GM21526 (cell line): ENCODE results near the gene CDKAL1.
A peak's percentile ranks its signal among the peaks of the same experiment; 100 is the strongest.
"Not testable (repeated sequence)": the region's sequence is repeated elsewhere in the genome, so short reads cannot be mapped to it uniquely, and the experiment has no call there.

Experiments used
- ATAC-seq: cut with Tn5 transposase; IDR thresholded peaks from one replicate; pipeline ENCODE4 v1.9.1; 2021; ENCODE audit warnings: moderate library complexity; ENCODE audit not compliant: unreplicated experiment, low FRiP score

Gene CDKAL1

DNA sequence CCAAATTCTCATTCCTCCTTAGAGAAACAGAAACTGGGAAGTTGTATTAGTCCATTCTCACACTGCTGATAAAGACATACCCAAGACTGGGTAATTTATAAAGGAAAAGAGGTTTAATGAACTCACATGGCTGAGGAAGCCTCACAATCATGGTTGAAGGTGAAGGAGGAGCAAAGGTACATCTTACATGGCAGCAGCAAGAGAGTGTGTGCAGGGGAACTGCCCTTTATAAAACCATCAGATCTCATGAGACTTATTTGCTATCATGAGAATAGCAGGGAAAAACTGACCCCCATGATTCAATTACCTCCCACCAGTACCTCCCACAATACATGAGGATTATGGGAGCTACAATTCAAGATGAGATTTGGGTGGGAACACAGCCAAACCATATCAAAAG is 720.2 kb downstream of the CDKAL1 start:
- not testable (repeated sequence) for ATAC-seq

GRCh38 chr6:21256197-21256596 is 721.9 kb downstream of the CDKAL1 start:
- ATAC-seq = no peak

GRCh38 chr6:21257125-21257524 is 722.9 kb downstream of the CDKAL1 start:
- no peak for ATAC-seq

DNA sequence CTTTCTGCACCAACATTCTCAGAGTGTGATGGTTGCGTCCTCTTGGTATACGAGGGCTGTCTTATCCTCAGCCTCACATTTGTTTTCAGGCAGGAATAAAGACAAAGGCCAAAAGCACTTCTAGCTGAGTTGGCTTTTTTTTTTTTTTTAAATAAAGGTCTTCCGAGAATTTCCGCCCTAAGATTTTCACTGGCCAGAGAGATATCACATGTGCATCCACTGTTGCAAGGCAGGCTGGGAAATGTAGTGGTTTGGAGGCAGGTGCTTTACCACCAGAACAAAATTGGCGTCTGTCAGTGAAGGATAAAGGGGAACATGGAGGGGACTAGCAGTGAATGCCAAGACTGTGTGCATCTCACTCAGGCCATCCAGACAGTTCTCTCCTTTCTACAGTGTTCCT is 724.4 kb downstream of the CDKAL1 start:
- ATAC-seq = no peak

DNA sequence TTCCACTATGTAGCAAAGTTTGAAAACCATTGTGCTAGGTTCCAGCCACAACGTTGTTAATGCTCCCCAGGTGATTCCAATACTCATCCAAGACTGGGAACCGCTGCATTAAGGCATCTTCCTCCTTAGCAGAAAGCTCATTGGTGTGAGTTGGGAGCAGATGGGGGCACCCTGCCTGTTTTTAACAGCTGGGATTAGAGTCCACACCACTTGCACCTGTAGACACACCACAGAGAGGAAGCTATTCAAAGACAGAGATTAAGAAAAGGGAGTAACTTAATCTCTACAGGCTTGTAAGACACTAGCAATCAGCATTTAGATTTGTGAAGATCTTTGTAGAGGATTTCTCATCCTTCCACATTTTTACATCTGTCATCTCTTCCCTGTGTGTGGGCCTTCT is 725.4 kb downstream of the CDKAL1 start:
- no peak for ATAC-seq

DNA sequence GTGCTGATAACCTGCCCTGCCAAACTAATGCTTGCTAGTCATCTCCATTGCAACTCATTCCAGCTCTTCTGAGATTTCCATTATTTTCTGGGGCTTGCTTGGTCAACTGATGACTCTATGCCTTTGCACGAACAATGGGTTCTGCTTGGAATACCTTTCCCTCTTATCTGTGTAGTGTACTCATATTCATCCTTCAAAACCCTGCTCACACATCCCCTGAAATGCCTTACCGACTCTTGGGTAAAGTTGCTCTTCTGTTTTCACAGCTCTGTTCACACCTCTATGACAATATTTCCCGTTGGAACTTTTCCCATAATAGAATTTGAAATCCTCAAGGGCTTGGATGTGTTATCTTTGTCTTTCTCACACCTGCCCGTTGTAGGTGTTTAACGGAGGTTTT is 728.2 kb downstream of the CDKAL1 start:
- no peak for ATAC-seq

GRCh38 chr6:21263531-21264287 is 729.5 kb downstream of the CDKAL1 start:
- peak; percentile 82 for ATAC-seq

DNA sequence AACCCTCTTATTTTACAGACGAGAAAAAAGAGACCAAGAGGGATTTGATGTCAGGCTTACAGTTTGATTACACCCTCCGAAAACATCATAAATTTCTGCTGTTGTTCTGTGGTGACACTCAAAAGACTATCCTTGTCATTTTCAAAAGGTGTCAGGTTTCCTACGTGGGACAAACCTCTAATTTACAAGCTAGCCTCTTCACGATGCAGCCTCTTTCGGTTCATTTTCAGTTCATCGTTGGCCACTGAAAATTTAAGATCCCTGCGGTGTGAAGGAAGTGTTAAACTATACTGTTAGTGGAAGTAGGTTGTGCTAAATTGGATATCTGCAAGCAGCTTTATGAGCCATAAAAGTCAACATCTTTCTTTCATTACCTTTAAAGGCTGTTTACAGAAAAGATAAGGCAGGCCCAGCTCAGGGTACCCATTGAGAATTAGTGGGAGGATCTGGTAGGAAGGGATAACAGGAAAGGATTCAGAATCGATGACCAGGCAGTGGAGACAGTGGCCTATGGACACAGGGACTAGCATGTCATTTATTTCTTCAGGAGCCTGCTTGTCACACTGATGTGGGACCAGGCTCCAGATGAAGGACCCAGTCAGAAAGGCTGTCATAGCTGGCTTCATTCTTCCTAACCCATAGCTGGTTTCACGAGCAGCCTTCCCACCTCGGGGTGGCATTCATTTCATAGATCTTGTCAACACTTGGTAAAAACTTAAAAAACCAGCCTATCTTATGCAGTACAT is 730.2 kb downstream of the CDKAL1 start:
- peak; percentile 35 for ATAC-seq

GRCh38 chr6:21265034-21265729 is 730.9 kb downstream of the CDKAL1 start:
- ATAC-seq = no peak

GRCh38 chr6:21265730-21266044 is 731.4 kb downstream of the CDKAL1 start:
- no peak for ATAC-seq

GRCh38 chr6:21270636-21271201 is 736.5 kb downstream of the CDKAL1 start:
- ATAC-seq = no peak

DNA sequence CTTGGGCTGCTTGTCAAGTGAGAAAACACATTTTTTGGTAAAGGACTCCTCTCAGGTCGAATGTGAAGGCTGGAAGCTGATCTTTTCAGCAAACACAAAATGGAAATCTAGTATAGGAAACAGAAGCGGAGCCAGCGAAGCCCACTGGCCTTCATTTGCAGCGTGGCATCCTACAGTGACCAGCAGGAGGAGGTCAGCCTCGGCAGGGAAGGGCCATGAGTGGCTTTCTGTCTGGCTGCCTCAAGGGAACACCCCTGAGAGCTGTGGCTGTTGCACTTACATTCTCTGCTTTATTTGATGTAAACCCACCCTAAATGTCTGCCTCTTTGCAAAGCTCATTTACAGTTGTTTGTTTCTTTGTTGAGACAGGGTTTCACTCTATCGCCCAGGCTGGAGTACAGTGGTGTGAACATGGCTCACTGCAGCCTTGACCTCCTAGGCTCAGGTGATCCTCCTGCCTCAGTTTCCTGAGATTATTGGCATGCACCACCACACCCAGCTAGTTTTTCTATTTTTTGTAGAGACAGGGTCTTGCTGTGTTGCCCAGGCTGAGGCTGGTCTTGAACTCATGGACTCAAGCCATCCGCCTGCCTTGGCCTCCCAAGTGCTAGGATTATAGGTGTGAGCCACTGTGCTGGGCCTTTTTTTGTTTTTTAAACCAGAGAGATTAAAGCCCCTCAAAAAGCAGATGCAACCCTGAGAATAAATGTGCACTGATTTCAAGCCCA is 737.3 kb downstream of the CDKAL1 start:
- no peak for ATAC-seq

DNA sequence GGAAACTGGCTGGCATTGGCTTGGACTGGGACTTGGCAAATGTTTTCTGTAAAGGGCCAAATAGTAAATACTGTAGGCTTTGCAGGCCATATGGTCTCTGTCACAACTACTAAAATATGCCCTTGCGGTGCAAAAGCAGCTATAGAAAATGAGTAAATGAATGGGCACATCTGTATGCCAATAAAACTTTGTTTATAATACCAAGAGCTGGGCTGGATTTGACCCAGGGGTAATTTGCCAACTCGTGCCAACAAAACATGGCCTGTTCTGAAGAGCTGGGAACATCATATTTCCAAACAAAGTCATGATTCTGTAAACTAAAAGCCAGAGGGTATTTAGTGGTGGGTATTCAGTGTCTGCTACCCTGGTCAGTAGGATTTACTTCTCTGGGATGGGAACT is 739.2 kb downstream of the CDKAL1 start:
- ATAC-seq = no peak

DNA sequence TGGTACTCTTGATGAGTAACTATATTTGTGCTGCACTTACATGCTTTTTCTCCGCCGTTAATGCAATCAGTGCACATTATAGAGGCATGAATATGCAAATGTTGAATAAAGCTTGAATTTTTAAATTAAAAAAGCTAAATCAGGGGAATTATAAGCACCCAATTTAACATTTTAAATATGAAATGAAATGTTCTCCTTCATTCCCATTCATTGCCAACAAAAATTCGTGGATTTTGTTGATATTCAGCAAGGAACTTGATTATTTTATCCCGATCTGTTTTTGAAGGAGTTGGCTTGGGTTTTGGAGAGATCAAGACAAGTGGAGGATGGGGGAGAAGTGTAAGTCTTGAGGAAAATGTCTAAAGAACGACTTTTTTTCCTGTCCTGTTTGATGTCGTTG is 740.6 kb downstream of the CDKAL1 start:
- no peak for ATAC-seq

DNA sequence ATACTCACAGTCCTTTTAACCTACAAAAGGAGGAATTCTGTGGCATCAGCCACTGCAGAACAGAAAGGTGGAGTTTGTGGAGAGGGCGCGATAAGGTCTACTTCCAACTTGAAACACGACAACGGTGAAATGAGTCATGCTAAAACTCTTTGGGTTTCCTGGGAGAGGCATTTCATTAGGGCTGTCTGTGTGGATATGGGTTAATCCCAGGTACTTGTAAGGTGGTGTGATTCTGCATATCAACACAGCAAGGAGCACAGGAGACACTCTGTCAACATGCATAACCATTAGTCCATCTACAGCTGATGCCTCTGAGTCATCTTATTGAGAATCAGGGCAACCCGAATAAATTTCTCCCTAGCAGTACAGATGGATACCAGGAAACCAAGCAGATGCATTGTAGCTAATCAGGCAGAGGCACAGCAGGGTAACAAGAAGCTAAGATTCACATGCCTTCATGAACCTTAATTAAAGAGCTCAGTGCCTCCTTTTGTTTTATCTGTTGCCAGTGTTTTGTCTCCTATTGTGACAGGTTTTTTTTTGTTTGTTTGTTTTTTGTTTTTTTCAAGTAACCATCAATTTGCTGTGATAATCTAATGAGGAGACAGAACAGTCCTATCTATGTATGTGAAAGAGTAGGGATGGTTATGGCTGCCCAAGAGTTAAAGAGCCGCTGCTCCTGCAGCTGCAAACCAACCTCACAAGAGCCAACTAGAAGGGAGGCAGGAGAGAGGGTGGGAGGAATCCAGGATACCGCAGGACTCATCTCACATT is 743.5 kb downstream of the CDKAL1 start:
- ATAC-seq = no peak

GRCh38 chr6:21278375-21278745 is 744.1 kb downstream of the CDKAL1 start:
- ATAC-seq = no peak

GRCh38 chr6:21279619-21280018 is 745.4 kb downstream of the CDKAL1 start:
- ATAC-seq = no peak

DNA sequence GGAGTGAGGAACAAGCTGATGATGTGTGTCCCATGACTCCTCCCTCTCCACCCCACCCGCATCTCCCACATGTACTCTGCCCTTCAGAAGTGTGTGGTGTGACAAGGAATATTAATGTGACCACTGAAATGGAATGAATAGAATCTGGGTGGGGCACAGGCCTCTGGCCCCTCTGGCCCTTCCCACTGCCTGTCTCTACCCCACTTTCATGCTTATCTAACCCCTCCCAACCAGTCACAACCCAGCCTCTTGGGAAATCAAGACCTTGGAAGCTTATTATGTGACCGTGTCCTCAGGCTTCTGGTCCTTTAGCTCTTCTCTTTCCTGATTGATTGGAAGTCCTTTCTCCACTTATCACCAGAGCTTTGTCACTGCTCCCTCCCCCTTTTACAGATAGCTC is 747.1 kb downstream of the CDKAL1 start:
- no peak for ATAC-seq
